Left lung (tissue), 10 donors: ENCODE measurements around the gene RASA4B. TPM values are rescaled to one million over a fixed set of nuclear protein-coding genes. Genes with fewer than 3 reads are reported as not detected.
A peak's percentile ranks its signal among the peaks of the same experiment; 100 is the strongest.
"Not testable (repeated sequence)": the region's sequence is repeated elsewhere in the genome, so short reads cannot be mapped to it uniquely, and the experiment has no call there.

Source experiments
- ATAC-seq: fragments of 200-7000 bp; cut with Tn5 transposase; one replicate; pipeline ENCODE4 v1.9.1; 2020; ENCODE audit warnings: moderate library complexity
- DNase-seq, 4 donors: peaks; one replicate each; pipeline ENCODE4 v3.0.0-alpha.2; 2013 to 2020
- H3K27ac ChIP-seq, 2 donors: fragments of 200-600 bp; sonication (generic) in 1 of 2; one replicate each; pipeline versions ENCODE4 v1.5.0 to v1.8.0; 2020 to 2021
- H3K27me3 ChIP-seq, 2 donors: fragments of 200-600 bp; sonication (generic) in 1 of 2; one replicate each; pipeline versions ENCODE4 v1.5.0 to v1.8.0; 2020 to 2021
- H3K36me3 ChIP-seq, 2 donors: fragments of 200-600 bp; sonication (generic) in 1 of 2; one replicate each; pipeline versions ENCODE4 v1.5.0 to v1.8.0; 2020 to 2021
- H3K4me1 ChIP-seq, 2 donors: fragments of 200-600 bp; one replicate each; pipeline ENCODE4 v1.8.0; 2021
- H3K4me3 ChIP-seq, 2 donors: fragments of 200-600 bp; sonication (generic) in 1 of 2; one replicate each; pipeline versions ENCODE4 v1.5.0 to v1.8.0; 2020 to 2021; ENCODE audit warnings: mild to moderate bottlenecking in 1 of 2
- H3K9me3 ChIP-seq, 2 donors: fragments of 200-600 bp; sonication (generic) in 1 of 2; one replicate each; pipeline versions ENCODE4 v1.5.0 to v1.8.0; 2020 to 2021
- intact Hi-C, 2 donors: fragments of 100-400 bp; cut with DNase I; formaldehyde crosslinking; loops; one replicate each; pipeline versions ENCODE4 v1.11.2 to v1.14.2; 2022
- polyA plus RNA-seq, 6 donors: library from polyadenylated mRNA; unstranded; fragments of 120-200 nt; gene quantifications; one replicate each; pipeline ENCODE4 v1.2.1, GENCODE V29; 2013; ENCODE audit not compliant: insufficient read length in 6 of 6
- total RNA-seq, 2 donors: library from RNA; stranded (reverse); fragmentation: NEBNext Ultra II Directional; extraction: Animal tissue kit (Norgen Biotek cat#: 25700); gene quantifications; one replicate each; pipeline ENCODE4 v1.2.1, GENCODE V29; 2021
- TF ChIP-seq, protein P1 (sequence below), 2 donors: fragments of 200-600 bp; sonication (generic) in 1 of 2; IDR thresholded peaks; one replicate each; pipeline versions ENCODE4 v1.5.0 to v1.8.0; 2021; ENCODE audit warnings: antibody characterized with exemption in 2 of 2
- donor health status: DM: no; HTN: yes; CAD: no.
- donor health status: DM: no; HTN: no; CAD: no.

The RASA4B gene
- total and polyA plus RNA-seq, 8 donors: 3.0 to 18.5 (median 6.1) TPM

DNA sequence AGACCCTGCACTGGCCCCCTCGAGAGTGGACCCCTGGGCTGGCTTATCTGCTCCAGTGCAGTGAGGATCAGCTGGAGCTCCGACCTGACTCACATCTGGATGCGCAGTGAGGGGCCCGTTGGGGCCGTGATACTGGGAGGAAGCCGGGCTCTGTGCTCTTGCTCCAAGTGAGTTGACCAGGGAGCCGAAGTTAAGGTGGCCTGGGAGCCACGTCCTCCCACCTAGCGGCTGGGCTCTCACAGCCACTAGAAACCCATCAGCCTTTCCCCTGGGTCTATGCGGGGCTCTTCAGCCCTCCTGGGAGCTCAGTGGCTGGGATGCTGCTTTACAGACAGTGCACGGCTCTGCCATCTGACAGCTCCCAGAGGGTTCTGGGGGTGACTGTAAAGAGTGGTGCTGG lies 62.0 kb downstream of the RASA4B start:
- Histone ChIP-seq H3K27me3 (no peaks in the 10 kb centered on the region), H3K9me3 (no peaks in the 10 kb centered on the region), H3K4me1 (no peaks in the 10 kb centered on the region), H3K4me3 (no peak overlapping the region), H3K36me3 (peaks cover 0 to 48% of the 10 kb centered on the region in 2 donors), H3K27ac (no peak overlapping the region)
- TF ChIP-seq, protein P1, sequence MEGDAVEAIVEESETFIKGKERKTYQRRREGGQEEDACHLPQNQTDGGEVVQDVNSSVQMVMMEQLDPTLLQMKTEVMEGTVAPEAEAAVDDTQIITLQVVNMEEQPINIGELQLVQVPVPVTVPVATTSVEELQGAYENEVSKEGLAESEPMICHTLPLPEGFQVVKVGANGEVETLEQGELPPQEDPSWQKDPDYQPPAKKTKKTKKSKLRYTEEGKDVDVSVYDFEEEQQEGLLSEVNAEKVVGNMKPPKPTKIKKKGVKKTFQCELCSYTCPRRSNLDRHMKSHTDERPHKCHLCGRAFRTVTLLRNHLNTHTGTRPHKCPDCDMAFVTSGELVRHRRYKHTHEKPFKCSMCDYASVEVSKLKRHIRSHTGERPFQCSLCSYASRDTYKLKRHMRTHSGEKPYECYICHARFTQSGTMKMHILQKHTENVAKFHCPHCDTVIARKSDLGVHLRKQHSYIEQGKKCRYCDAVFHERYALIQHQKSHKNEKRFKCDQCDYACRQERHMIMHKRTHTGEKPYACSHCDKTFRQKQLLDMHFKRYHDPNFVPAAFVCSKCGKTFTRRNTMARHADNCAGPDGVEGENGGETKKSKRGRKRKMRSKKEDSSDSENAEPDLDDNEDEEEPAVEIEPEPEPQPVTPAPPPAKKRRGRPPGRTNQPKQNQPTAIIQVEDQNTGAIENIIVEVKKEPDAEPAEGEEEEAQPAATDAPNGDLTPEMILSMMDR (IDR thresholded peaks at IDR 0.05): no peak
- DNase-seq (no peak), ATAC-seq (no peak)
- intact Hi-C loops: no loop called here

DNA sequence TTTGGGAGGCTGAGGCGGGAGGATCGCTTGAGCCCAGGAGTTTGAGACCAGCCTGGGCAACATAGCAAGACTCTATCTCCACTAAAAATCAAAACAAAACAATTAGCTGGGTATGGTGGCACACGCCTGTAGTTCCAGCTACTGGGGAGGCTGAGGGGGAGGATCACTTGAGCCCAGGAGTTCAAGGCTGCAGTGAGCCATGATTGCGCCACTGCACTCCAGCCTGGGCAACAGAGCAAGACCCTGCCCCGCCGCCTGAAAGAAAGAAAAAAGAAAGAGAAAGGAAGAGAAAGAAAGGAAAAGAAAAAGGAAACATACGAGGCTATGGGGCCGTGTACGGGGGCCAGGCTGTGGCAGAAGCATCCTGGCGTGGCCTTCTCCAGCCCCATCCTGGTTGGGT lies 62.6 kb downstream of the RASA4B start:
- H3K27me3 ChIP-seq, ATAC-seq, H3K27ac ChIP-seq, H3K4me3 ChIP-seq, intact Hi-C loops, H3K4me1 ChIP-seq, DNase-seq, H3K9me3 ChIP-seq: not testable (repeated sequence)
- peaks cover 0 to 48% of the 10 kb centered on the region in 2 donors for H3K36me3 ChIP-seq

DNA sequence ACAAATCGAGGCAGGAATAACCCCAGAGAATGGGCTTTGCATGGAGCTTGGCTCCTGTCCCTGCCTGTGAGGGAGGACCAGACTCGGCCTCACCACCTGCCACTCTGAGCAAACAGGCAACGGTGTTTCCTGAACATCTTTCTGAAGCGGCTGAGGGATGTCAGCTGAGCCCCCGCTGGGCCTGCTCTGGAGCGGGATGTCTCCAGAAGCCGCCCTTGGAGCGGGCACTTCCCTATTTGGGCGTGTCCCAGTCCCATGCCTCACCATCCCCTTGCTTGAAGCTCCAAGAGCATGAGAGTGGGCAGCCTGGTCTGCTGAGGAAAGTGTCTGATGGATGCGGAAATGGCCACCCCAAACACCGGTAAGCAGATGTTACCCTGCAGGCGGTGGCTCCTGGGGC lies 63.1 kb downstream of the RASA4B start:
- Histone ChIP-seq H3K36me3 (peaks cover 0 to 48% of the 10 kb centered on the region in 2 donors), H3K4me1 (no peaks in the 10 kb centered on the region), H3K27ac (no peak overlapping the region), H3K27me3 (no peaks in the 10 kb centered on the region), H3K9me3 (no peaks in the 10 kb centered on the region), H3K4me3 (no peak overlapping the region)
- intact Hi-C loops: no loop called here
- TF ChIP-seq, protein P1 (IDR thresholded peaks at IDR 0.05): no peak
- no peak for DNase-seq
- ATAC-seq: no peak

DNA sequence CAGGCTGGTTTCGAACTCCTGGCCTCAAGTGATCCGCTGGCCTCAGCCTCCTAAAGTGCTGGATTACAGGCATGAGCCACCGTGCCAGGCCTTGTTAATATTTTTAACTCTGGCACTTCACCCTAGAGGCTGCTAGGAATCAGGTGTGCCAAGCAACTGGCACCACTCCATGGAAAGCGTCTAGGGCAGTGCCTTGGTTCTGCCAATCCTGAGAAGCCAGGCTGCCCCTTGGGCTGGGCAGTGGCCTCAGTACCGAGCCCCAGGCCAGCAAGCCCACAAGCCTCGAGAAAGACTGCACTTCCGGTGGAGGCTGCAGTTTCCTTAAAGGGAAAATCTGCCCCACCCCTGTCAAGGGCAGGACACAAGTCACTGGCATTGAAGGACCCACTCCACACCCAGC lies 64.3 kb downstream of the RASA4B start:
- ATAC-seq: peak; percentile 73
- no peak overlapping the region for H3K27ac ChIP-seq
- TF ChIP-seq, protein P1 (IDR thresholded peaks at IDR 0.05): no peak
- no peak for DNase-seq
- no peaks in the 10 kb centered on the region for H3K9me3 ChIP-seq
- no peaks in the 10 kb centered on the region for H3K27me3 ChIP-seq
- no peak overlapping the region for H3K4me3 ChIP-seq
- peaks cover 0 to 48% of the 10 kb centered on the region in 2 donors for H3K36me3 ChIP-seq
- intact Hi-C loops: no loop called here
- no peaks in the 10 kb centered on the region for H3K4me1 ChIP-seq

DNA sequence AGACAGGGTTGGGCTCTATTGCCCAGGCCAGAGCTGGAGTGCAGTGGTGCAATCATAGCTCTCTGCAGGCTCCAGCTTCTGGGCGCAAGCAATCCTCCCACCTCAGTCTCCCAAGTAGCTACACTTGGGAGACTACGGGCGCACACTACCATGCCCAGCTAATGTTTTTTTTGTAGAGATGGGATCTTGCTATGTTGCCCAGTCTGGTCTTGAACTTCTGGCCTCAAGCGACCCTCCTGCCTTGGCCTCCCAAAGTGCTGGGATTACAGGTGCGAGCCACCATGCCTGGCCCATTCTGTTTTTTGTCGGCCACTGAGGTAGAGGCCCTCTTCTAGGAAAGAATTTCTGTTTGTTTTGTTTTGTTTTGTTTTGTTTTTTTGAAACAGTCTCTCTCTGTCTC lies 65.1 kb downstream of the RASA4B start:
- Histone ChIP-seq H3K27me3 (no peaks in the 10 kb centered on the region), H3K9me3 (no peaks in the 10 kb centered on the region), H3K4me1 (no peaks in the 10 kb centered on the region), H3K27ac (no peak overlapping the region), H3K4me3 (no peak overlapping the region), H3K36me3 (peaks cover 0 to 48% of the 10 kb centered on the region in 2 donors)
- intact Hi-C loops: no loop called here
- no peak for ATAC-seq
- no peak for DNase-seq
- TF ChIP-seq, protein P1 (IDR thresholded peaks at IDR 0.05): no peak

DNA sequence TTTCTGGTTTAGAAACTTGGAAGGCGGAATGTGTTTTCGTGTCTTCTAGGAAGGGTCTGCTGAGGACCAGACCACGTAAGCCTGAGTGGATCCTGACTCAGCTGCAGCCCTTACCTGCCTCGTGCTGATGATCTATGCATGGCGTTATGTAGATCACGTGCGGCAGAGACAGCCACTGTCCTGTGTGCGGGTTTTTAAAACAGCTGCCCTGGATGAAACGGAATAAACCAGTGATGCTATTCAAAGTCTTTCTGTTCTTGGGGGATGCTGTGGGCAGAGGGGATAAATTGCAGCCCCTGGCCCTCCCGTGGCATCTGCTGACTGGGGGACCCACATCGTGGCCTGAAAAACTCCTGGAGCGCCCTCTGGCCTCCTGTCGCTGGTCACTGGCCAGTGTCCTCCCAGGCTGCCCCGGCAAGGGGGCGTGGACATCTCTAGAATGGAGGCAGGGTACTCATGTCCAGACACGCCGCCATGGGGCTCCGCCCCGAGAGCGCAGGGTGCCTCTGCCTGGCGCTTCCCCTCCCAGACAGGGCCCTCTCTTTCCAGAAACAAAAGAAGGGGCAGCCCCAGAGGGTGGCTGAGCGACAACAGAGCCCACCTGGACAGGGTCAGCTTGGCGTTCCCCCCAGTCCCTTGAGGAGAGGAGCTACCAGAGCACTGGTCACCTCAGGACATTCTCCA lies 66.1 kb downstream of the RASA4B start:
- ATAC-seq (peak; percentile 54), DNase-seq (no peak)
- intact Hi-C loops: no loop called here
- H3K27me3 ChIP-seq: no peaks in the 10 kb centered on the region
- no peaks in the 10 kb centered on the region for H3K9me3 ChIP-seq
- H3K27ac ChIP-seq: no peak overlapping the region
- peaks cover 0 to 48% of the 10 kb centered on the region in 2 donors for H3K36me3 ChIP-seq
- no peak overlapping the region for H3K4me3 ChIP-seq
- TF ChIP-seq, protein P1 (IDR thresholded peaks at IDR 0.05): no peak
- no peaks in the 10 kb centered on the region for H3K4me1 ChIP-seq
